Vagina (tissue), 2 donors: ENCODE data around the gene RYR1.

ENCODE experiments used
- CTCF ChIP-seq, 3 experiments: fragments of 450-650 bp in 2 of 3; fragments of 200-600 bp in 1 of 3; sonication (generic) in 1 of 3; IDR thresholded peaks; one replicate each; pipeline ENCODE4 v1.5.1; 2017 to 2019; ENCODE audit warnings: antibody characterized with exemption in 3 of 3, mild to moderate bottlenecking in 2 of 3, moderate library complexity in 2 of 3
- POLR2A ChIP-seq, 2 donors: fragments of 450-650 bp; IDR thresholded peaks; one replicate each; pipeline ENCODE4 v1.6.1; 2017; ENCODE audit warnings: antibody characterized with exemption in 2 of 2, mild to moderate bottlenecking in 2 of 2, moderate library complexity in 2 of 2
- POLR2AphosphoS5 ChIP-seq, 2 donors: sonication (generic); formaldehyde crosslinking; IDR thresholded peaks; one replicate each; pipeline ENCODE4 v1.9.0; 2017; ENCODE audit warnings: antibody characterized with exemption in 2 of 2, mild to moderate bottlenecking in 2 of 2, low read depth in 1 of 2; ENCODE audit not compliant: insufficient read depth in 1 of 2

DNA sequence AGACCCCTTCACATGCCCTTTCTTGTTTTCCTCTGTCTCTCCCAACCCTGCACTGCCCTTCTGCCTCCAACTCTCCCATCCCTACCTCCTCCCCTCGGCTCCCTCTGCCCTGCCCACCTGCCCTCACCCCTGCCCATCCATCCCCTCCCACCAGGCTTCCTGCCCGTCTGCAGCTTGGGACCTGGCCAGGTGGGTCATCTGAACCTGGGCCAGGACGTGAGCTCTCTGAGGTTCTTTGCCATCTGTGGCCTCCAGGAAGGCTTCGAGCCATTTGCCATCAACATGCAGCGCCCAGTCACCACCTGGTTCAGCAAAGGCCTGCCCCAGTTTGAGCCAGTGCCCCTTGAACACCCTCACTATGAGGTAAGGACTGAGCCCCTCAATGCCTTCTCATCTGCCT lies 35.7 kb downstream of the RYR1 start:
- TF ChIP-seq CTCF (IDR thresholded peaks at IDR 0.05) (no peak), POLR2A (IDR thresholded peaks at IDR 0.05) (no peak), POLR2AphosphoS5 (IDR thresholded peaks at IDR 0.05; ENCODE audit: insufficient read depth in 1 of 2, low read depth in 1 of 2) (no peak)
